Parathyroid adenoma (tissue), 2 donors: Measurements from ENCODE around the gene RAD9A.

ENCODE experiments used
- H2AFZ ChIP-seq: fragments of 300-600 bp; sonication (generic); one replicate; pipeline ENCODE4 v1.7.0; 2017; ENCODE audit warnings: antibody characterized with exemption, mild to moderate bottlenecking
- H3K27ac ChIP-seq: fragments of 300-600 bp; sonication (generic); one replicate; pipeline ENCODE4 v1.7.0; 2017
- H3K27me3 ChIP-seq: fragments of 300-600 bp; sonication (generic); one replicate; pipeline ENCODE4 v1.7.0; 2017; ENCODE audit warnings: low read length; ENCODE audit not compliant: control insufficient read depth, insufficient read depth
- H3K36me3 ChIP-seq: fragments of 300-600 bp; sonication (generic); one replicate; pipeline ENCODE4 v1.7.0; 2017; ENCODE audit warnings: low read length; ENCODE audit not compliant: control insufficient read depth, insufficient read depth
- H3K4me1 ChIP-seq: fragments of 300-600 bp; sonication (generic); one replicate; pipeline ENCODE4 v1.7.0; 2017; ENCODE audit warnings: control low read depth
- H3K4me2 ChIP-seq: fragments of 300-600 bp; sonication (generic); one replicate; pipeline ENCODE4 v1.7.0; 2017; ENCODE audit warnings: low read length
- H3K4me3 ChIP-seq: fragments of 300-600 bp; sonication (generic); one replicate; pipeline ENCODE4 v1.7.0; 2017; ENCODE audit warnings: low read depth, low read length
- H3K79me2 ChIP-seq: fragments of 300-600 bp; sonication (generic); one replicate; pipeline ENCODE4 v1.7.0; 2017; ENCODE audit warnings: control low read depth
- H3K9ac ChIP-seq: fragments of 300-600 bp; sonication (generic); one replicate; pipeline ENCODE4 v1.7.0; 2017; ENCODE audit warnings: mild to moderate bottlenecking
- H3K9me3 ChIP-seq: fragments of 300-600 bp; sonication (generic); one replicate; pipeline ENCODE4 v1.7.0; 2017; ENCODE audit warnings: low read length; ENCODE audit not compliant: control insufficient read depth
- CTCF ChIP-seq: fragments of 300-600 bp; sonication (generic); IDR thresholded peaks from one replicate; pipeline ENCODE4 v1.7.0; 2017; ENCODE audit warnings: antibody characterized with exemption, mild to moderate bottlenecking
- donor health status: primary hyperparathyroidism.

RAD9A gene

GRCh38 chr11:67366546-67366945 lies 25.2 kb upstream of the RAD9A start:
- Histone ChIP-seq H3K9ac (no peak overlapping the region), H3K4me2 (no peak overlapping the region), H3K79me2 (no peaks in the 10 kb centered on the region), H3K4me3 (no peak overlapping the region), H3K9me3 (no peaks in the 10 kb centered on the region), H3K27ac (no peak overlapping the region), H3K4me1 (no peaks in the 10 kb centered on the region), H3K27me3 (no peaks in the 10 kb centered on the region), H2AFZ (no peak overlapping the region), H3K36me3 (no peaks in the 10 kb centered on the region)
- no peak for TF ChIP-seq CTCF

- Histone ChIP-seq H3K4me3 (no peak overlapping the region), H3K27ac (no peak overlapping the region), H3K4me2 (no peak overlapping the region), H3K9ac (no peak overlapping the region), H3K79me2 (no peaks in the 10 kb centered on the region), H2AFZ (no peak overlapping the region), H3K36me3 (no peaks in the 10 kb centered on the region), H3K9me3 (no peaks in the 10 kb centered on the region), H3K4me1 (no peaks in the 10 kb centered on the region), H3K27me3 (no peaks in the 10 kb centered on the region)
- TF ChIP-seq CTCF = no peak
Measured at GRCh38 chr11:67366961-67367760, 24.6 kb upstream of the RAD9A start.

DNA sequence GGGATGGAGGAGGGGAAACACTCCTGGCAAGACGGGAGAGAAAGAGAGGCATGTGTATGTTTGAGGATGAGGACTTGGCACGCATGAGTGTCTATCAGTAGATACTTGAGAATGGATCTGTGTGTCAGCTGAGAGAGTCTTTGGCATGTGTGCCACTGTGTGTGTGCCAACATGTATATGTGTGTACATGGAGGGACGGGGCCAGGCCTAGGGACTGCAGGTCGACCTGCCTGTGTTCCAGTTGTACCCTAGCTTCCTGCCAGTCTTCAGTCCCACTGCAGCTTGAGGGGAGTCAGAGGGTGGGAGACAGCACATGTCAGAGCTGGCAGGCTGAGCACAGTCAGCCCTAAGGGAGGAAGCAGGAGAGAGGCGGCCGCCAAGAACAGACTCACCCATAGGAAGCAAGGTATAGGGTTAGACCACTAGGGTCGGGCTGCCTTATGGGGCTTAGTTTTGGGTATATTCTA lies 24.0 kb upstream of the RAD9A start:
- H3K9ac ChIP-seq = no peak overlapping the region
- no peaks in the 10 kb centered on the region for H3K27me3 ChIP-seq
- no peaks in the 10 kb centered on the region for H3K9me3 ChIP-seq
- H3K36me3 ChIP-seq = no peaks in the 10 kb centered on the region
- H2AFZ ChIP-seq = no peak overlapping the region
- no peak overlapping the region for H3K4me2 ChIP-seq
- TF ChIP-seq CTCF = no peak
- H3K27ac ChIP-seq = no peak overlapping the region
- no peaks in the 10 kb centered on the region for H3K79me2 ChIP-seq
- H3K4me3 ChIP-seq = no peak overlapping the region
- H3K4me1 ChIP-seq = no peaks in the 10 kb centered on the region

- H3K4me3 ChIP-seq = no peak overlapping the region
- H3K27ac ChIP-seq = no peak overlapping the region
- H3K4me2 ChIP-seq = no peak overlapping the region
- TF ChIP-seq CTCF = no peak
- H3K36me3 ChIP-seq = no peaks in the 10 kb centered on the region
- H3K9me3 ChIP-seq = no peaks in the 10 kb centered on the region
- no peaks in the 10 kb centered on the region for H3K4me1 ChIP-seq
- no peaks in the 10 kb centered on the region for H3K79me2 ChIP-seq
- H2AFZ ChIP-seq = no peak overlapping the region
- H3K27me3 ChIP-seq = no peaks in the 10 kb centered on the region
- no peak overlapping the region for H3K9ac ChIP-seq
Measured at GRCh38 chr11:67368621-67369020, 23.2 kb upstream of the RAD9A start.

- no peaks in the 10 kb centered on the region for H3K27me3 ChIP-seq
- H2AFZ ChIP-seq = no peak overlapping the region
- no peaks in the 10 kb centered on the region for H3K36me3 ChIP-seq
- no peaks in the 10 kb centered on the region for H3K79me2 ChIP-seq
- TF ChIP-seq CTCF = no peak
- no peak overlapping the region for H3K4me2 ChIP-seq
- H3K27ac ChIP-seq = no peak overlapping the region
- H3K4me1 ChIP-seq = no peaks in the 10 kb centered on the region
- no peaks in the 10 kb centered on the region for H3K9me3 ChIP-seq
- no peak overlapping the region for H3K9ac ChIP-seq
- H3K4me3 ChIP-seq = no peak overlapping the region
Measured at GRCh38 chr11:67369275-67369674, 22.5 kb upstream of the RAD9A start.
